Transverse colon (tissue), 3 donors: ENCODE data around the gene QRICH1.

Experiments
- EP300 ChIP-seq: sonication (generic); formaldehyde crosslinking; IDR thresholded peaks from one replicate; pipeline ENCODE4 v1.6.1; 2017; ENCODE audit warnings: antibody characterized with exemption, low read depth
- TF ChIP-seq, protein P1 (sequence below), 5 experiments: fragments of 200-600 bp in 3 of 5; fragments of 450-650 bp in 2 of 5; sonication (generic) in 3 of 5; IDR thresholded peaks; 1 replicate in 2 of 5; 2 replicates in 3 of 5; pipeline ENCODE4 v1.5.1; 2016 to 2017; ENCODE audit warnings: antibody characterized with exemption in 5 of 5, inconsistent platforms in 3 of 5, mild to moderate bottlenecking in 2 of 5, moderate library complexity in 1 of 5

DNA sequence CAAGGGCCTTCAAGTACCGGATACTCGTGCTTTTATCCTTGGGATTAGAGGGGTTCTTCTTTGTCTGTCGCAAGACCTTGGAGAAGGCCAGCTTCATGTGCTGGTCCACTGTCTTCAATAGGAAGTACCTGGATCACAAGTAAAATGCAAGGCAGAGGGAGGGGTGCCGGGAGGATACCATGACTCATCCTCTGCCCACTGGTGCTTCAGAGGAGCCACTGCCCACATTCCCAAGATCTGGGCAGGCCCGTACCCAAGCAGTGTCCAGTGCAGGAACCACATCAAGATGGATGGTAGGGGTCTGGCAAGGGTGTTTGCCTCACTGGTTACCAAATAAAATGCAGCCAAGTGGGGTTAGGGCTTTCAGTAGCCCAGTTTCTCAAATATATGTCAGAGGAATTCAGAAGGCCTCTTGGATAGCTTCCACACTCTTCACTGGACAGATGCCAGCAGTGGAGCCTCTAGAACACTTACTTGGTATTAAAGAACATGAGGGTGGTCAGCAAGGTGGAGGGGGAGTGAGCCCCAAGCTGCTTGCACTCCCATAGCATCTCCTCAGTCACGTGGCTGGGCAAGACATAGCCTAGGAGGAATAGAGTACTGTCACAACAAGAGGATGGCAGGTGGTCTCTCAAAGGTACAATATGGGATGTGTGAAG is 61.1 kb downstream of the QRICH1 start:
- TF ChIP-seq, protein P1, sequence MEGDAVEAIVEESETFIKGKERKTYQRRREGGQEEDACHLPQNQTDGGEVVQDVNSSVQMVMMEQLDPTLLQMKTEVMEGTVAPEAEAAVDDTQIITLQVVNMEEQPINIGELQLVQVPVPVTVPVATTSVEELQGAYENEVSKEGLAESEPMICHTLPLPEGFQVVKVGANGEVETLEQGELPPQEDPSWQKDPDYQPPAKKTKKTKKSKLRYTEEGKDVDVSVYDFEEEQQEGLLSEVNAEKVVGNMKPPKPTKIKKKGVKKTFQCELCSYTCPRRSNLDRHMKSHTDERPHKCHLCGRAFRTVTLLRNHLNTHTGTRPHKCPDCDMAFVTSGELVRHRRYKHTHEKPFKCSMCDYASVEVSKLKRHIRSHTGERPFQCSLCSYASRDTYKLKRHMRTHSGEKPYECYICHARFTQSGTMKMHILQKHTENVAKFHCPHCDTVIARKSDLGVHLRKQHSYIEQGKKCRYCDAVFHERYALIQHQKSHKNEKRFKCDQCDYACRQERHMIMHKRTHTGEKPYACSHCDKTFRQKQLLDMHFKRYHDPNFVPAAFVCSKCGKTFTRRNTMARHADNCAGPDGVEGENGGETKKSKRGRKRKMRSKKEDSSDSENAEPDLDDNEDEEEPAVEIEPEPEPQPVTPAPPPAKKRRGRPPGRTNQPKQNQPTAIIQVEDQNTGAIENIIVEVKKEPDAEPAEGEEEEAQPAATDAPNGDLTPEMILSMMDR (IDR thresholded peaks at IDR 0.05): no peak
- TF ChIP-seq EP300: no peak
